Tibial nerve (tissue), 4 donors: ENCODE measurements around the gene PLA2G15. TPM values are rescaled to one million over a fixed set of nuclear protein-coding genes. Genes with fewer than 3 reads are reported as not detected.

Source experiments
- DNase-seq, 2 donors: peaks; one replicate each; pipeline ENCODE4 v3.0.0-alpha.2; 2019; ENCODE audit warnings: low spot score in 2 of 2
- H3K27ac ChIP-seq, 4 donors: fragments of 200-600 bp; sonication (generic) in 3 of 4; one replicate each; pipeline ENCODE4 v1.5.1; 2017 to 2019; ENCODE audit warnings: mild to moderate bottlenecking in 1 of 4
- H3K27me3 ChIP-seq, 2 donors: fragments of 200-600 bp; sonication (generic) in 1 of 2; one replicate each; pipeline versions ENCODE4 v1.5.1 to v1.6.0; 2017 to 2019
- H3K36me3 ChIP-seq, 3 donors: fragments of 200-600 bp; sonication (generic); one replicate each; pipeline ENCODE4 v1.5.1; 2018 to 2019
- H3K4me1 ChIP-seq, 4 donors: fragments of 200-600 bp; sonication (generic) in 3 of 4; one replicate each; pipeline ENCODE4 v1.5.1; 2017 to 2019
- H3K4me3 ChIP-seq, 4 donors: fragments of 200-600 bp; sonication (generic) in 3 of 4; one replicate each; pipeline ENCODE4 v1.5.1; 2017 to 2019; ENCODE audit warnings: mild to moderate bottlenecking in 1 of 4, moderate library complexity in 1 of 4
- H3K9me3 ChIP-seq, 4 donors: fragments of 200-600 bp; sonication (generic) in 3 of 4; one replicate each; pipeline ENCODE4 v1.5.1; 2017 to 2019
- CTCF ChIP-seq, 5 experiments: fragments of 200-600 bp in 3 of 5; fragments of 450-650 bp in 2 of 5; sonication (generic) in 3 of 5; IDR thresholded peaks; one replicate each; pipeline ENCODE4 v1.5.1; 2016 to 2019; ENCODE audit warnings: antibody characterized with exemption in 5 of 5, mild to moderate bottlenecking in 3 of 5, moderate library complexity in 2 of 5
- EP300 ChIP-seq, 2 donors: sonication (generic); formaldehyde crosslinking; IDR thresholded peaks; one replicate each; pipeline ENCODE4 v1.6.1; 2017; ENCODE audit warnings: antibody characterized with exemption in 2 of 2, mild to moderate bottlenecking in 1 of 2
- POLR2A ChIP-seq, 2 donors: fragments of 450-650 bp; IDR thresholded peaks; one replicate each; pipeline ENCODE4 v1.6.1; 2017; ENCODE audit warnings: antibody characterized with exemption in 2 of 2, mild to moderate bottlenecking in 2 of 2, moderate library complexity in 2 of 2
- WGBS, 2 donors: methylation state at CpG; one replicate each; pipeline ENCODE4 v1.1.5; 2018; 5-methylcytosine and 5-hydroxymethylcytosine counted together
- total RNA-seq, 4 donors: library from RNA; depleted of rRNA; stranded (reverse); fragments of >200 nt; gene quantifications; one replicate each; pipeline ENCODE4 v1.1.0, GENCODE V29; 2016

Gene PLA2G15
- total RNA-seq, 4 donors from 2014 or later: 26.0 to 51.3 (median 30.2) TPM

DNA sequence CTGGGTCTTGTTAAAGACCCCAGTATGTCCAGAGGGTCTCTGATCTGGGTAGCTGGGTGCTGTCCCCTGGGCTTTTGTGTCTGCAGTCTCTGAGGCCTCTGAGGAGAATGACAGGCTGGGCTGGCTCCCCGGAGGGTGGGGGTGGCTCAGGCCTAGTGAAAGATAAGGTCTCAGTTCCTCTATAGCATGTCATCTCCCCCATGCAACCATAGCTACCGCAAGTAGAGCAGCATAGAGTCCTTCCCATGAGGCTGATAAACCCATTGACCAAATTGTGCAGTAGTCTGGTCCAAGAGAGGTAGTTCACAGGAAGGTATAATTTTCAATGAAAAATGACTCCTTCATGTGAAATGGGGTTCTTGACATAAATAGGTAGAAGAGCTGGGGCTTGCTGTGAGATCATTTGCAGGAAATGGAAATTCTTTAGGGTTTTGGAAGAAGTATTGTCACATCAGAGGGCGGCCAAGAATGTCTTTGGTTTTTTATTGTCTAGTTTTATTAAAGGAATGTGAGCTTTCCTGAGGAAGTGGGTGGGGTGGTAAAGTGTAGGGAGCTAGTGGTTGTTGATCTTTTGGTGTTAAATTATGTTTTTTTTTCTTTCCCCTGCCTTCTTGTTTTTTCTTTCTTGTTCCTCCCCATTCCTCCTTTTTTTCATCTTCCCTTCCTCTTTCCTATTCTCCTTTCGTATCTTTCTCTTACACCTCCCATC, 44.6 kb downstream of the PLA2G15 start:
- H3K27me3 ChIP-seq: no peaks in the 10 kb centered on the region
- H3K36me3 ChIP-seq: peaks cover 0 to 61% (median 2%) of the 10 kb centered on the region in 3 donors
- H3K4me3 ChIP-seq: no peak overlapping the region
- peak overlapping the region; percentile 50 to 88 (median 68) for H3K27ac ChIP-seq
- H3K4me1 ChIP-seq: peaks cover 0 to 77% (median 48%) of the 10 kb centered on the region in 4 donors
- DNase-seq: no peak
- 53 to 56% methylated on average over 4 of the region's 4 CpGs for WGBS, 2 donors
- no peaks in the 10 kb centered on the region for H3K9me3 ChIP-seq
- TF ChIP-seq CTCF (IDR thresholded peaks at IDR 0.05): no peak
- no peak for TF ChIP-seq EP300 (IDR thresholded peaks at IDR 0.05)
- no peak for TF ChIP-seq POLR2A (IDR thresholded peaks at IDR 0.05)

- Histone ChIP-seq H3K4me1 (peaks cover 0 to 71% (median 41%) of the 10 kb centered on the region in 4 donors), H3K27me3 (no peaks in the 10 kb centered on the region), H3K9me3 (no peaks in the 10 kb centered on the region), H3K4me3 (no peak overlapping the region), H3K36me3 (peaks cover 0 to 67% (median 3%) of the 10 kb centered on the region in 3 donors), H3K27ac (peak overlapping the region in 3 of 4 donors; percentile 9 to 88 (median 71))
- WGBS, 2 donors: 41 to 59% methylated on average over 6 of the region's 6 CpGs
- DNase-seq: no peak
- TF ChIP-seq CTCF (IDR thresholded peaks at IDR 0.05) (no peak), POLR2A (IDR thresholded peaks at IDR 0.05) (no peak), EP300 (IDR thresholded peaks at IDR 0.05) (no peak)
Observed at GRCh38 chr16:68290450-68290849, 45.3 kb downstream of the PLA2G15 start.

DNA sequence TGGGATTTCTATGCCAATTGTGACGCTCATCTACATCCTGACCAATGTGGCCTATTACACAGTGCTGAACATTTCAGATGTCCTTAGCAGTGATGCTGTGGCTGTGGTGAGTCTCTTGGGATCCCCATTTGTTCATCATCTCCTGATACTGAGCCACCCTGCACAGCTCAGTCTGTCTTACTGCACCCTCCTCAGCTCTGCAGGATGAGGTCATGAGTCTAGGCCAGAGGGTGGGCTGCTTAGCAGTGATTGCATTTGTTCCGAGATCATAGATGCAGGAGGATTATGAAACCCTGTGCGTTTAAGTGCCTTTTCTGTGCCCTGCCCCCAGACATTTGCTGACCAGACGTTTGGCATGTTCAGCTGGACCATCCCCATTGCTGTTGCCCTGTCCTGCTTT, 46.1 kb downstream of the PLA2G15 start:
- Histone ChIP-seq H3K36me3 (peaks cover 0 to 75% (median 3%) of the 10 kb centered on the region in 3 donors), H3K27me3 (no peaks in the 10 kb centered on the region), H3K27ac (peak overlapping the region in 1 of 4 donors; percentile 88), H3K9me3 (no peaks in the 10 kb centered on the region), H3K4me1 (peaks cover 0 to 64% (median 35%) of the 10 kb centered on the region in 4 donors), H3K4me3 (no peak overlapping the region)
- DNase-seq: no peak
- TF ChIP-seq EP300 (IDR thresholded peaks at IDR 0.05): no peak
- TF ChIP-seq CTCF (IDR thresholded peaks at IDR 0.05): no peak
- TF ChIP-seq POLR2A (IDR thresholded peaks at IDR 0.05): no peak
- WGBS, 2 donors: 85 to 88% methylated on average over 4 of the region's 4 CpGs

GRCh38 chr16:68292425-68292824, 47.3 kb downstream of the PLA2G15 start:
- TF ChIP-seq CTCF (IDR thresholded peaks at IDR 0.05): no peak
- Histone ChIP-seq H3K4me3 (no peak overlapping the region), H3K9me3 (no peaks in the 10 kb centered on the region), H3K36me3 (peaks cover 0 to 82% (median 3%) of the 10 kb centered on the region in 3 donors), H3K4me1 (peaks cover 0 to 61% (median 24%) of the 10 kb centered on the region in 4 donors), H3K27ac (peak overlapping the region in 2 of 4 donors; percentile 1 to 47), H3K27me3 (no peaks in the 10 kb centered on the region)
- 94 to 96% methylated on average over 5 of the region's 5 CpGs for WGBS, 2 donors
- DNase-seq: no peak

- no peaks in the 10 kb centered on the region for H3K9me3 ChIP-seq
- TF ChIP-seq EP300 (IDR thresholded peaks at IDR 0.05) (no peak), CTCF (IDR thresholded peaks at IDR 0.05) (no peak), POLR2A (IDR thresholded peaks at IDR 0.05) (no peak)
- H3K4me3 ChIP-seq: no peak overlapping the region
- 74 to 75% methylated on average over 12 of the region's 12 CpGs for WGBS, 2 donors
- DNase-seq: no peak
- peak overlapping the region in 2 of 4 donors; percentile 50 to 52 for H3K27ac ChIP-seq
- H3K27me3 ChIP-seq: no peaks in the 10 kb centered on the region
- peaks cover 0 to 22% (median 0%) of the 10 kb centered on the region in 4 donors for H3K4me1 ChIP-seq
- peaks cover 0 to 100% (median 24%) of the 10 kb centered on the region in 3 donors for H3K36me3 ChIP-seq
Observed at GRCh38 chr16:68296291-68296690, 51.1 kb downstream of the PLA2G15 start.
